GM12891 (cell line): Measurements from ENCODE around the gene IGLL5.
"Not testable (repeated sequence)": the region's sequence is repeated elsewhere in the genome, so short reads cannot be mapped to it uniquely, and the experiment has no call there.

Source experiments
- DNase-seq: peaks from one replicate; pipeline ENCODE4 v3.0.0; 2011; ENCODE audit warnings: low spot score; ENCODE audit not compliant: insufficient read length
- FAIRE-seq: peaks from 2 replicates; lab custom pipeline; 2011; peaks lifted over from hg19 to GRCh38; lab: Jason Lieb, UNC
- PAX5 ChIP-seq: IDR thresholded peaks from 2 replicates; pipeline ENCODE4 v1.6.1; 2011; ENCODE audit warnings: low read length, moderate library complexity, mild to moderate bottlenecking; ENCODE audit not compliant: insufficient read depth, severe bottlenecking
- POLR2A ChIP-seq: IDR thresholded peaks from 2 replicates; pipeline ENCODE4 v1.6.1; 2011; ENCODE audit warnings: low read depth, low read length, control low read depth
- POLR2AphosphoS5 ChIP-seq: IDR thresholded peaks from 2 replicates; pipeline ENCODE4 v1.6.1; 2011; ENCODE audit warnings: low read depth, low read length, control low read depth
- POU2F2 ChIP-seq: IDR thresholded peaks from 2 replicates; pipeline ENCODE4 v1.6.1; 2011; ENCODE audit warnings: low read depth, mild to moderate bottlenecking, control low read depth, low read length, moderate library complexity
- SPI1 ChIP-seq: IDR thresholded peaks from 2 replicates; pipeline ENCODE4 v1.6.1; 2011; ENCODE audit warnings: low read depth, low read length, control low read depth
- TAF1 ChIP-seq: IDR thresholded peaks from 2 replicates; pipeline ENCODE4 v1.6.1; 2011; ENCODE audit warnings: low read depth, low read length, control low read depth

The IGLL5 gene

DNA sequence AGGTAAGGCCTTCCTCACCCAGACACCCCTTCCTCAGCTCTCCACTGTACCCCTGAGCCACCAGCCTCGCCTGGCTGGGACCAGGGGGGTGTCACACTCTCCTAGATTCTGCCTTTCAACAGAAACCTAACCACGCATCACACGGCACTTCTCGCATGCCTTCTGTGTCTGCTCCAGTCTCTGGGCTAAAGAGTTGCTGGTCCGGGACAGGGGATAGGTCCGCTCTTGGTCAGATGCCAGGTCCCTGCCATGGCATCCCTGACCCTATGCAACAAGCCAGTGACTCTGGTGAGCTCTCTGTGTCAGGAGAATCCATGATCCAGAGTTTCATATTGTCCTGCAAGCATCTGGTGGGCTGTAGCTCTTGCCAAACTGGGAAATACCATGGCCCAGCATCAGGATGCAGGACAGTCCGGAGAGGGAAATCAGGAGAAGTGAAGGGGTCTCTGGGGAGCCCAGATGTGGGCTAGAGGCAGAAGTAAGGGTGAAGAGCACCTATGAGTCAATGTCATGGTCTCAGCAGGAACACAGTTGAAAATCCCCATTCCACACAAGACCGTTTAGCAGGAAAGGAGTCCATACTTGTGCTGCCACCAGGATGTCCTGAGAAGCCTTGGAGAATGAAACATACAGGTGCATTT is 14.1 kb downstream of the IGLL5 start:
- FAIRE-seq (peak; percentile 23), DNase-seq (no peak)
- TF ChIP-seq TAF1 = peak; percentile 61; the same call in 1 of the 2 replicates
- TF ChIP-seq POU2F2 = no peak

DNA sequence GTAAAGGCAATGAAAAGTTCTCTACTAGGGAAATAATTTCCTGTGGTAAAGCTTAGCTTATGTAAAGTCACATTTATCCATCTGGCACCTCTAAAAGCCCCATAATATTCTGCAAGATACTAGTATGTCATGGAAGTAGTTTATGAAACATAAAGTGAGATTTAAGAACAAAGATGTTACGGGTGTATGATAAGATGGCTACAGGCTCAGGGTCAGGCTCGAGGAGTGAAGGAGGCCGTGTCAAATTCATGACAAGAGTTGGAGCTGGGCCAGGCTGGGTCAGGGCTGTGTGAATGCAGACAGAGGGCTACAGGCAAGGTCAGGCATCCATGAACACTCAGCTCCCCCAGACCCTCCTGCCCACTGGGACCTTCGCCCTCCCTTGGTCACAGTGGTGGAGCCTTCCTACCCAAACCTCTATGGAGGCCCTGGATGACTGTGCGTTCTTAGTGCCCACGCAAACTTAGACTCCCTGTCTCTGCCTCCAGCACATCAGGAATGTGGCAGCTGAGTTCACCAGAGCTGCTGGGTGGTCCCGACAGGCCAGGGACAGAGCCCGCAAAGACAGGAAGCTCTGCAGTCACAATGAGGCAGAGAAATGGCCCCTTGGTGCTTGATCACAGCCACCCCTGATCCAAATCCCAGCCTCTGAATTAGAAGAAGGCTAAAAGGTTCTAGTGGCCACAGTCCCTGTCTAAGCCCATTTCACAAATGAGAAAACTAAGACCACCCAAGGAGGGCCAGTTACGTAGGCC is 14.8 kb downstream of the IGLL5 start:
- TF ChIP-seq POLR2AphosphoS5 (no peak), POLR2A (no peak), POU2F2 (no peak), PAX5 (no peak), TAF1 (no peak), SPI1 (no peak)
- DNase-seq (no peak), FAIRE-seq (no peak)

- FAIRE-seq = no peak
- no peak for DNase-seq
- no peak for TF ChIP-seq POLR2A
- no peak for TF ChIP-seq POU2F2
- no peak for TF ChIP-seq SPI1
- no peak for TF ChIP-seq TAF1
- no peak for TF ChIP-seq PAX5
- no peak for TF ChIP-seq POLR2AphosphoS5
Observed at GRCh38 chr22:22903355-22903777, 15.8 kb downstream of the IGLL5 start.

DNA sequence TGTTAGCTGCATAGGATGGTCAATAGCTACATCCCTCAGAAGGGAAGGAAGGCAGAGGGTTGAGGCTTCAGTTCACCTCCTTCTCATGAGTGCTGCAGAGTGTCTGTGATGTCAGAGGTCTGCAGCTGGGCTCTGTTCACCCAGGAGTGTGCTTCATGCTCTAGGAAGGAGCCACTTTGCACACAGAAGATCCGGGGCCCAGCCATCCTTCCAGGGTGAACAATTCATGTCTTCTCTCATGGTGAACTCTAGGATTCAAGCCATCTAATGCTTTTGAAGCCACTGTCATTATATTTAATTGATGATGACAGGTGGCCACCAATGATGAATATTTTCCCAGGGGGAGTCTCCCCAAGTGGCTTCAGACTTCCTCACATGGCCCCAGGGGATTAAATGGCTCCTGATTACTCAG is 16.2 kb downstream of the IGLL5 start:
- not testable (repeated sequence) for DNase-seq, FAIRE-seq

DNA sequence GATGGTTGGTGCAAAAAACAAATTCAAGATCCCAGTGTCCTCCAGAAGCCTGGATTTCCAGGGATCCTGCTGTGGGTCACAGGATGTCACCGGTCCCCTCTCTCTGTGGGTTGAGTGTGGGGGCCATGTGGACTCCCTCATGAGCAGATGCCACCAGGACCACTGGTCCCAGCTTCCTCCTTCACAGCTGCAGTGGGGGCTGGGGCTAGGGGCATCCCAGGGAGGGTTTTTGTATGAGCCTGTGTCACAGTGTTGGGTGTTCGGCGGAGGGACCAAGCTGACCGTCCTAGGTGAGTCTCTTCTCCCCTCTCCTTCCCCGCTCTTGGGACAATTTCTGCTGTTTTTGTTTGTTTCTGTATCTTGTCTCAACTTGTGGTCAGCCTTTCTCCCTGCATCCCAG is 17.1 kb downstream of the IGLL5 start:
- peak; percentile 72 for FAIRE-seq

DNA sequence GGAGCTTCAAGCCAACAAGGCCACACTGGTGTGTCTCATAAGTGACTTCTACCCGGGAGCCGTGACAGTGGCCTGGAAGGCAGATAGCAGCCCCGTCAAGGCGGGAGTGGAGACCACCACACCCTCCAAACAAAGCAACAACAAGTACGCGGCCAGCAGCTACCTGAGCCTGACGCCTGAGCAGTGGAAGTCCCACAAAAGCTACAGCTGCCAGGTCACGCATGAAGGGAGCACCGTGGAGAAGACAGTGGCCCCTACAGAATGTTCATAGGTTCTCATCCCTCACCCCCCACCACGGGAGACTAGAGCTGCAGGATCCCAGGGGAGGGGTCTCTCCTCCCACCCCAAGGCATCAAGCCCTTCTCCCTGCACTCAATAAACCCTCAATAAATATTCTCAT is 18.8 kb downstream of the IGLL5 start:
- FAIRE-seq = peak; percentile 13
- DNase-seq = not testable (repeated sequence)

More for the DNA sequence above, 17.1 kb downstream of the IGLL5 start:
- DNase-seq = not testable (repeated sequence)

DNA sequence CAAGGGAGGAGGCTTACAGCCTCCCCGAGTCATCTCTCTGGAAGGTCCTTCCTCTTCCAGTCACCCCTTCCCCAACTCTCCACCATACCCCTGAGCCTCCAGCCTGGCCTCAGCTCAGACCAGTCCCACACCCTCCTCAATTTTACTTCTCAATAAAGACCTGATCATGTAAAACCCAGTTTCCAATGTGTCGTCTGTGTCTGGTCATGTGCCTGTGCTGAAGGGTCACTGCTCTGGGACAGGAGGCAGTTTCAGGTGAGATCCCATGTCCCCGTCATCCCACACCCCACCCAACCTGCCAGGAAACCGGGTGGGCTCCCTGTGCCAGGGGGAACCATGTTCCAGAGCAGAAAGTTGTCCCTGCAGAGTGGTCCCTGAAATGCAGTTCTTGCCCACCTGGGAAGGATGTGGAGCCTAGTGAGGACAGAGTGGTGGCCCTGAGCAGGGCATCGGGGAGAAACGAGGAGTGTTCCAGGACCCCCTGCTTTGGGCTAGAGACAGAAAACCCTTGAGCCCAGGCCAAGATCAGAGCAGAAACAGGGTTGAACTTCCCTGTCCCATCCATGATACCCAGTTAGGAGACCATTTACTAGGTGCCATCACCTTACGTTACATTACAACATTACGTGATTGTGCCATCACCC is 19.4 kb downstream of the IGLL5 start:
- FAIRE-seq (no peak), DNase-seq (no peak)
- TF ChIP-seq SPI1 = no peak

- DNase-seq (no peak), FAIRE-seq (no peak)
- TF ChIP-seq POLR2A = no peak
- no peak for TF ChIP-seq POU2F2
- no peak for TF ChIP-seq SPI1
- no peak for TF ChIP-seq TAF1
- no peak for TF ChIP-seq POLR2AphosphoS5
Observed at GRCh38 chr22:22907551-22908494, 20.2 kb downstream of the IGLL5 start.

DNA sequence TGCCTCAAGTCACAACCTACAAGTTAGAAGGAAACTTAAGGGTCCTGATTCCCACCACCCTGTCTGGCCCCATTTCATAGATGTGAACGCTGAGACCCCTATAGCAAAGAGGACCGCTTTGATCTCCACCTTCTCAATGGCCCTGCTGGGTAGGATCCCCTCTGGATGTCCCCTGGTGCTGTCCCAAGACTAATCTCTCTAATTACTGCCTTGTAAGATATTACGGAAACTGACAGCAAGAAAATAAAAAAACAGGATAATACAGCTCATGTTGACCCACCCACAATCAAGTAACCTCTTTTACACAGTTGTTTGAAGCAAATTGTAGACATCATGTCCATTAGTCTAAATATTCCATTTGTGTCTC is 20.9 kb downstream of the IGLL5 start:
- DNase-seq (no peak), FAIRE-seq (no peak)
- TF ChIP-seq SPI1 = no peak

GRCh38 chr22:22908941-22909604 is 21.5 kb downstream of the IGLL5 start:
- TF ChIP-seq POLR2AphosphoS5 (no peak), SPI1 (no peak), POU2F2 (no peak), TAF1 (no peak), PAX5 (no peak), POLR2A (no peak)
- no peak for DNase-seq
- no peak for FAIRE-seq
